Progenitor cell of endocrine pancreas (in vitro differentiated cells): ENCODE measurements around the gene PDE1A. TPM values are rescaled to one million over a fixed set of nuclear protein-coding genes. Genes with fewer than 3 reads are reported as not detected.

Experiments
- DNase-seq: peaks from one replicate; pipeline ENCODE4 v3.0.0; 2021; ENCODE audit warnings: low spot score; ENCODE audit not compliant: unreplicated experiment
- H3K27ac Mint-ChIP-seq: 2 replicates; pipeline ENCODE4 v1.8.0; 2021; ENCODE audit warnings: mild to moderate bottlenecking, moderate library complexity, mixed read lengths
- H3K27me3 Mint-ChIP-seq: 2 replicates; pipeline ENCODE4 v1.8.0; 2021; ENCODE audit warnings: mixed read lengths
- H3K36me3 Mint-ChIP-seq: 2 replicates; pipeline ENCODE4 v1.8.0; 2022; ENCODE audit warnings: mixed read lengths; ENCODE audit not compliant: insufficient read depth
- H3K4me1 Mint-ChIP-seq: 2 replicates; pipeline ENCODE4 v1.8.0; 2021; ENCODE audit warnings: low read depth, mixed read lengths
- H3K4me3 Mint-ChIP-seq: 2 replicates; pipeline ENCODE4 v1.8.0; 2021; ENCODE audit warnings: low read depth, mild to moderate bottlenecking, moderate library complexity, mixed read lengths
- H3K9me3 Mint-ChIP-seq: 2 replicates; pipeline ENCODE4 v1.8.0; 2021; ENCODE audit warnings: low read depth, mixed read lengths
- total RNA-seq: library from RNA; stranded (reverse); gene quantifications from 2 replicates; pipeline ENCODE4 v1.2.1, GENCODE V29; 2021
- TF ChIP-seq, protein P1 (sequence below): fragments of 200-600 bp; sonication (generic); IDR thresholded peaks from one replicate; pipeline ENCODE4 v1.5.0; 2021; ENCODE audit warnings: antibody characterized with exemption, mild to moderate bottlenecking; ENCODE audit not compliant: unreplicated experiment

The PDE1A gene
- total RNA-seq, 1 donor from 2014 or later = 2.9 TPM

DNA sequence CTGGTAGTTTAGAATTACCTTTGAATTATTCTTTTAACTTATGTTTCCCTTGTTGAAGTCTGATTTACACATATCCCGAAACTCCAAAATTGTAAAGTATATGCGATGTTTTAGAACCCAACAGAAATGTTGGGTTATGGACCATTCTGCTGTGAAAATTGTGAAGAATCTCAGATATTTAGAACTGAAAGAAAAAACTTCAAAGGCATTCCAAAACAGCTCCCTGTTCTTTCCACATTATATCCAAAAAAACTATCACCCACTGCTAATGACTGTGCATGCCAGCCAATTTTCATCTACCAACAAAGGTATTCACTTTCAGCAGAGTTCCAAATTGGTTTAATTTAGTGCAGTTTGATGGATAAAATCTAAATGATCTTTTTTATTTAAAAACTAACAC, 21.5 kb upstream of the PDE1A start:
- Mint-ChIP-seq H3K36me3 (no peaks in the 10 kb centered on the region), H3K4me1 (peaks cover 10% of the 10 kb centered on the region), H3K9me3 (no peaks in the 10 kb centered on the region), H3K27me3 (no peaks in the 10 kb centered on the region), H3K27ac (no peak overlapping the region), H3K4me3 (no peak overlapping the region)
- no peak for DNase-seq
- TF ChIP-seq, protein P1, sequence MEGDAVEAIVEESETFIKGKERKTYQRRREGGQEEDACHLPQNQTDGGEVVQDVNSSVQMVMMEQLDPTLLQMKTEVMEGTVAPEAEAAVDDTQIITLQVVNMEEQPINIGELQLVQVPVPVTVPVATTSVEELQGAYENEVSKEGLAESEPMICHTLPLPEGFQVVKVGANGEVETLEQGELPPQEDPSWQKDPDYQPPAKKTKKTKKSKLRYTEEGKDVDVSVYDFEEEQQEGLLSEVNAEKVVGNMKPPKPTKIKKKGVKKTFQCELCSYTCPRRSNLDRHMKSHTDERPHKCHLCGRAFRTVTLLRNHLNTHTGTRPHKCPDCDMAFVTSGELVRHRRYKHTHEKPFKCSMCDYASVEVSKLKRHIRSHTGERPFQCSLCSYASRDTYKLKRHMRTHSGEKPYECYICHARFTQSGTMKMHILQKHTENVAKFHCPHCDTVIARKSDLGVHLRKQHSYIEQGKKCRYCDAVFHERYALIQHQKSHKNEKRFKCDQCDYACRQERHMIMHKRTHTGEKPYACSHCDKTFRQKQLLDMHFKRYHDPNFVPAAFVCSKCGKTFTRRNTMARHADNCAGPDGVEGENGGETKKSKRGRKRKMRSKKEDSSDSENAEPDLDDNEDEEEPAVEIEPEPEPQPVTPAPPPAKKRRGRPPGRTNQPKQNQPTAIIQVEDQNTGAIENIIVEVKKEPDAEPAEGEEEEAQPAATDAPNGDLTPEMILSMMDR = no peak

DNA sequence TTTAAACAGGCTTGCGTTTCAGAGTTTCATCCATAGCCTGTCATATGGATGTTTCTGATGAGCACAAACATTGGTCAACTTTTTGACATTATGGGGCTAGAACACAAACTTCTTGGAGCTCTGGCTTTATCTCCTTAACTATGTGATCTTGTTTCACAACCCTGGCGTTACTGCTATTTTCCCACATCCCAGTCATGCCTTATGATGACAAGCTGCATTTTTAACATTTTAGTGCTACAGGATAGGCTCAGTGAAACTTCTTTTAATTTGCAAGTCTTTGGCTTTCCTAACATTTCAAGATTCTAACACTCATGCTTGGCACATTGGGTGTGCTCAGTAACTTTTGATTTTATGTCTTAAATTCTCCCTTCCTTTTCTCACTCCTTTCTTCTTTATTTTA, 21.0 kb upstream of the PDE1A start:
- no peak overlapping the region for H3K4me3 Mint-ChIP-seq
- DNase-seq = no peak
- no peaks in the 10 kb centered on the region for H3K36me3 Mint-ChIP-seq
- no peaks in the 10 kb centered on the region for H3K27me3 Mint-ChIP-seq
- H3K9me3 Mint-ChIP-seq = no peaks in the 10 kb centered on the region
- no peak overlapping the region for H3K27ac Mint-ChIP-seq
- TF ChIP-seq, protein P1 = no peak
- peaks cover 10% of the 10 kb centered on the region for H3K4me1 Mint-ChIP-seq

DNA sequence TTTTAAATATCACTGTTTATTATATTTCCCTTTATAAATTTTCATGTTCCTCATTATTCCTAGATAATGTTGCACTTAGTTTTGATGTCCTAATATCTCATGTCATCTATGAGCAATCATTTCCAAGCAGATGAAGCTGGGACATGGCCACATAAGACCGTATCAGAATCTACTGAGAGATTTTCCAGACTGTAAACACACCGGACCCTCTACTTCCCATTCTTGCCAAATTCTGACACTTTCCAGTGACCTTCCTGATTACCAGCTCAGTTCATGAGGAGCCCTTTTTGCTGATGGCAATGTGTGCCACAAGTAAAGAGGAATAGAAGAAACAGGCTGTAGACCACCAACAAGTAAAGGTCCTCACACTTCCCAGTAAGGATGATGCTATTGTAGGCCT, 20.3 kb upstream of the PDE1A start:
- Mint-ChIP-seq H3K4me1 (peaks cover 10% of the 10 kb centered on the region), H3K4me3 (no peak overlapping the region), H3K27ac (no peak overlapping the region), H3K27me3 (no peaks in the 10 kb centered on the region), H3K9me3 (no peaks in the 10 kb centered on the region), H3K36me3 (no peaks in the 10 kb centered on the region)
- no peak for DNase-seq
- TF ChIP-seq, protein P1 = no peak

DNA sequence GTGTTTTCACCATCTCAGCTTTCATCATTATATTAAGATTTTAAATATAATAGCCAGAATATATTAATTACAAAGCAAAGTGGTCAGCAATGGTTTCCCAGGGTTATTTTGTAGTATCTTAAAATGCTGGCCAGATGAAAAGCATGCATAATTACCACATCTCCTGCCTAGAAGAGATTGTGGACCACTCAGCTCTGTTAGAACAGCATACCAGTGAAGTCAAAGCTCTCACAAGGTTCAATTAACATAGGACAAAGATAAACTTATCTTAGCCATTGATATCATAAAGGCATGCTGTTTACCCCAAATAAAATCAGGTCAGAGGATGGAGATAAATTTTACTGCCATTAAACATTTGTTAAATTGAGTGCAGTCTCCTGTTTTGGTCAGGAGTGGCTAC, 19.3 kb upstream of the PDE1A start:
- TF ChIP-seq, protein P1 = no peak
- Mint-ChIP-seq H3K9me3 (no peaks in the 10 kb centered on the region), H3K36me3 (no peaks in the 10 kb centered on the region), H3K4me3 (no peak overlapping the region), H3K27ac (no peak overlapping the region), H3K27me3 (no peaks in the 10 kb centered on the region), H3K4me1 (peaks cover 10% of the 10 kb centered on the region)
- no peak for DNase-seq

DNA sequence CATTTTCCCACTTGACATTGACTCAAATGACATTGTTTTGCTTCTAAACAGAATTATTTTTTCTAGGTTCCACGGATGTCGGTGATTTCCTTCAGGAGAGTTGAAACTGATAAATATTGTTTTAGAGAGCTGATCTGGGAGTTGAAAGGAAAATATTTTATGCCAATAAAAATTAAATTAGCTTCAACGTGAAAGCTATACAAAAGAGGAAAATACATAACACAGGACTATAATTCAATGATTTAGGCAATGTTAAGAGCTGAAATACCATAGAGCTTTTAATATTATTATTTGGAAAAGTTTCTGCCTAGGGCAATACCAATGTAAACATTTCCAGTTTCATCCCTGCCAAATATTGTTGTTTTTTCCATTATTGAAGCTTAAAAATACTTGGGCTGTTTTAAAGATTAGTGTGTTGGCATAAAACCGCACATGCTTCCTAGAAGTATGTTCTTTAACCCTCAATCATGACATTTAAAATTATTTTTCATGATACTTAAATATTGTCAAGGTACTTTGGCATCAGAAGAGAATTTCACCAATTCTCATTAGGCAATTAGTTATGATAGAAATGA, 18.6 kb upstream of the PDE1A start:
- no peaks in the 10 kb centered on the region for H3K9me3 Mint-ChIP-seq

More for the DNA sequence above, 18.6 kb upstream of the PDE1A start:
- H3K27me3 Mint-ChIP-seq = no peaks in the 10 kb centered on the region
- peaks cover 10% of the 10 kb centered on the region for H3K4me1 Mint-ChIP-seq
- no peak overlapping the region for H3K4me3 Mint-ChIP-seq
- no peak overlapping the region for H3K27ac Mint-ChIP-seq
- TF ChIP-seq, protein P1 = no peak
- DNase-seq = no peak
- H3K36me3 Mint-ChIP-seq = no peaks in the 10 kb centered on the region
